ENCODE data around the gene PCYOX1L. TPM values are rescaled to one million over a fixed set of nuclear protein-coding genes. Genes with fewer than 3 reads are reported as not detected.

Gene PCYOX1L
- total RNA-seq, 1 experiment from 2014 or later, result 15.9 TPM

DNA sequence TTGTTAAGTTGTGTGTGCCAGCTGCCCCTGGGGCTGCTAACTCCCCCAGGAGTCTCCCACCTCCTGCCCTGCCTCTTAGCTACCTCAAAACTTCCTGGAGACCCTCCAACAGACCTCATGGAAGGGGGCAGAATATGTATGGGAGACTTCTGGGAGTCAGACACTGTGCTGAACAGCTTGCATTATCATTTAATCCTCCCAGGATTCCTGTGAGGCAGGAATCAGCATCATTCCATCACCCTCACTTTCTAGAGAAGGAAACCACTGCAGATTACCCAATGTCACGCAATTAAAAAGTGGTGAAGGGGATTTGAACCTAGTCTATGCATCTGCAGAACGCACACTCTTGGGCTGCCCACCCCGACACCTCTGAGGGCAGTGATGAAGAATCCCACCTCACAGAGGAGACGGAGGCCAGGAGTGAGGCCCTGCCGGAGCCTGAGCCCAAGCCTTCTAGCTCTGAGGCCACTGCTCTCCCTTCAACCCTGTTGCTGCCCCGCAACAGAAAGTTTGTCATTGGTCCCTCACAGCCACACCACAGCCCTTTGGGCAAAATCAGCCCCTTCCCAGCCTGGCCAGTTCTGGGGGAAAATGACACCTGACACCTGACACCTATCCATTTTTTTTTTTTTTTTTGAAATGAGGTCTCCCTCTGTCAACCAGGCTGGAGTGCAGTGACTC is 51.6 kb downstream of the PCYOX1L start:
- Histone ChIP-seq H2AFZ (ENCODE audit: low read depth, low read length, poor library complexity, severe bottlenecking) (no peak overlapping the region), H3K79me2 (ENCODE audit: insufficient read depth, low read length) (no peaks in the 10 kb centered on the region), H3K9ac (ENCODE audit: low read length) (no peak overlapping the region), H3K9me2 (ENCODE audit: insufficient read depth) (no peaks in the 10 kb centered on the region), H3K4me2 (ENCODE audit: low read length) (no peak overlapping the region), H4K20me1 (ENCODE audit: insufficient read depth) (no peaks in the 10 kb centered on the region), H3K4me3 (replicated peaks in 1 of 2; ENCODE audit: low read depth in 1 of 2, low read length in 2 of 2) (no peak overlapping the region), H3K9me3 (ENCODE audit: control insufficient read depth in 1 of 2, insufficient read depth in 1 of 2, low read depth in 1 of 2, low read length in 2 of 2) (no peaks in the 10 kb centered on the region), H3K27me3 (ENCODE audit: insufficient read depth, low read length) (no peaks in the 10 kb centered on the region), H3K4me1 (ENCODE audit: control insufficient read depth in 1 of 2, insufficient read depth in 2 of 2, low read length in 2 of 2) (no peaks in the 10 kb centered on the region), H3K36me3 (ENCODE audit: control insufficient read depth in 1 of 2, insufficient read depth in 2 of 2, low read length in 2 of 2) (no peaks in the 10 kb centered on the region), H3K27ac (ENCODE audit: low read depth, low read length) (no peak overlapping the region)
- intact Hi-C loops (cut with micrococcal nuclease), result no loop called here
- ATAC-seq (no peak), DNase-seq (ENCODE audit: low read depth, low spot score) (no peak)
- BruUV-seq (replicated peaks), result no TSS peak
- TF ChIP-seq REST (IDR thresholded peaks at IDR 0.05; ENCODE audit: low read depth) (no peak), ELF1 (IDR thresholded peaks at IDR 0.05; ENCODE audit: borderline replicate concordance, low read depth) (no peak), POLR2AphosphoS5 (IDR thresholded peaks at IDR 0.05; ENCODE audit: low read depth, low read length) (no peak), TCF7L2 (IDR thresholded peaks at IDR 0.05; ENCODE audit: borderline replicate concordance, extremely low read depth, insufficient read depth, insufficient read length) (no peak), EGR1 (IDR thresholded peaks at IDR 0.05; ENCODE audit: low read depth) (no peak), ZNF274 (IDR thresholded peaks at IDR 0.05; ENCODE audit: low read depth, low read length) (no peak), SP1 (IDR thresholded peaks at IDR 0.05; ENCODE audit: low read depth) (no peak), JUND (IDR thresholded peaks at IDR 0.05) (no peak), SRF (IDR thresholded peaks at IDR 0.05; ENCODE audit: low read depth) (no peak), RAD21 (IDR thresholded peaks at IDR 0.05; ENCODE audit: low read depth) (no peak), SIN3A (IDR thresholded peaks at IDR 0.05; ENCODE audit: low read depth) (no peak), YY1 (IDR thresholded peaks at IDR 0.05; ENCODE audit: extremely low read depth, insufficient replicate concordance, low read depth, low read length) (no peak), CEBPB (IDR thresholded peaks at IDR 0.05; ENCODE audit: low read depth) (no peak), ZFX (IDR thresholded peaks at IDR 0.05) (no peak), ZBTB33 (IDR thresholded peaks at IDR 0.05; ENCODE audit: extremely low read depth, insufficient replicate concordance, low read length) (no peak), EZH2 (IDR thresholded peaks at IDR 0.05) (no peak)
- TF ChIP-seq, protein P1, sequence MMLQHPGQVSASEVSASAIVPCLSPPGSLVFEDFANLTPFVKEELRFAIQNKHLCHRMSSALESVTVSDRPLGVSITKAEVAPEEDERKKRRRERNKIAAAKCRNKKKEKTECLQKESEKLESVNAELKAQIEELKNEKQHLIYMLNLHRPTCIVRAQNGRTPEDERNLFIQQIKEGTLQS (IDR thresholded peaks at IDR 0.05), result no peak
- POLR2A ChIA-PET, result no interaction called here
- RAD21 ChIA-PET (ENCODE audit: low non-redundant PET in 1 of 2, low total read pairs in 2 of 2, uncharacterized antibody in 2 of 2, unreplicated experiment in 2 of 2), result no interaction called here
- CTCF ChIA-PET, result no interaction called here
